Tongue (tissue), 2 donors: Measurements from ENCODE around the gene TIMM29. TPM values are rescaled to one million over a fixed set of nuclear protein-coding genes. Genes with fewer than 3 reads are reported as not detected.
"Not testable (repeated sequence)": the region's sequence is repeated elsewhere in the genome, so short reads cannot be mapped to it uniquely, and the experiment has no call there.

ENCODE experiments used
- DNase-seq: peaks from one replicate; pipeline ENCODE4 v3.0.0-alpha.2; 2015
- total RNA-seq: library from RNA; depleted of rRNA; stranded (reverse); fragments of >200 nt; gene quantifications from one replicate; pipeline ENCODE4 v1.2.3, GENCODE V29; 2014

TIMM29 gene
- total RNA-seq, 1 donor from 2014 or later = 29.7 TPM

- no peak for DNase-seq
These were observed 16.0 kb upstream of the TIMM29 start for GRCh38 chr19:10912619-10913018.

- DNase-seq = no peak
These were observed 14.8 kb upstream of the TIMM29 start for GRCh38 chr19:10913716-10914340.

- DNase-seq = peak; percentile 89
These were observed 13.2 kb upstream of the TIMM29 start for GRCh38 chr19:10915130-10916091.

- DNase-seq = no peak
These were observed 12.0 kb upstream of the TIMM29 start for GRCh38 chr19:10916602-10917001.

GRCh38 chr19:10918359-10918758, 10.3 kb upstream of the TIMM29 start:
- DNase-seq = no peak

- no peak for DNase-seq
These were observed 9.0 kb upstream of the TIMM29 start for GRCh38 chr19:10919352-10920287.

- DNase-seq = no peak
These were observed 8.3 kb upstream of the TIMM29 start for GRCh38 chr19:10920288-10920655.

- DNase-seq = no peak
These were observed 7.8 kb upstream of the TIMM29 start for GRCh38 chr19:10920781-10921180.

GRCh38 chr19:10921199-10921909, 7.3 kb upstream of the TIMM29 start:
- DNase-seq = no peak

GRCh38 chr19:10921910-10922637, 6.5 kb upstream of the TIMM29 start:
- DNase-seq = no peak

GRCh38 chr19:10922638-10923014, 6.0 kb upstream of the TIMM29 start:
- DNase-seq = no peak

GRCh38 chr19:10923260-10924112, 5.1 kb upstream of the TIMM29 start:
- no peak for DNase-seq

GRCh38 chr19:10924597-10924996, 4.0 kb upstream of the TIMM29 start:
- DNase-seq = no peak

GRCh38 chr19:10927730-10928562, 665 bp upstream of the TIMM29 start:
- no peak for DNase-seq

GRCh38 chr19:10929402-10929794, 787 bp downstream of the TIMM29 start:
- DNase-seq = no peak

- no peak for DNase-seq
These were observed 6.9 kb downstream of the TIMM29 start for GRCh38 chr19:10935371-10936059.

- DNase-seq = peak; percentile 91
These were observed 8.1 kb downstream of the TIMM29 start for GRCh38 chr19:10936661-10937084.

- DNase-seq = not testable (repeated sequence)
These were observed 13.0 kb downstream of the TIMM29 start for GRCh38 chr19:10941649-10942048.
